GM12878 (cell line): ENCODE results near the gene PTPN18. TPM values are rescaled to one million over a fixed set of nuclear protein-coding genes. Genes with fewer than 3 reads are reported as not detected.

Source experiments
- CBFB ChIP-seq: IDR thresholded peaks from 2 replicates; pipeline ENCODE4 v1.6.1; 2016; ENCODE audit warnings: antibody characterized with exemption, low read depth
- CHD2 ChIP-seq: IDR thresholded peaks from 2 replicates; pipeline ENCODE4 v1.6.1; 2011; ENCODE audit warnings: low read depth, low read length, improper control_type of control experiment, borderline replicate concordance
- CHD4 ChIP-seq: fragments of 200-600 bp; sonication (generic); IDR thresholded peaks from 2 replicates; pipeline ENCODE4 v1.6.1; 2016; ENCODE audit warnings: mild to moderate bottlenecking
- ETV6 ChIP-seq, 2 experiments: fragments of 450-650 bp in 1 of 2; IDR thresholded peaks in 1 of 2; conservative IDR thresholded peaks in 1 of 2; 2 replicates each; pipeline ENCODE4 v1.6.1; 2014; ENCODE audit warnings: antibody characterized with exemption in 1 of 2, borderline replicate concordance in 1 of 2, low read depth in 1 of 2, mild to moderate bottlenecking in 1 of 2, moderate library complexity in 1 of 2
- EZH2 ChIP-seq: IDR thresholded peaks from 2 replicates; pipeline ENCODE4 v1.6.1; 2012; ENCODE audit warnings: low read depth, mild to moderate bottlenecking, control low read depth, inconsistent platforms, low read length, borderline replicate concordance; ENCODE audit not compliant: control insufficient read depth
- FOXK2 ChIP-seq: fragments of 450-650 bp; IDR thresholded peaks from 2 replicates; pipeline ENCODE4 v1.6.1; 2017; ENCODE audit warnings: mild to moderate bottlenecking, moderate library complexity
- GABPA ChIP-seq: IDR thresholded peaks from 2 replicates; pipeline ENCODE4 v1.6.1; 2014; ENCODE audit warnings: antibody characterized with exemption, low read depth, mild to moderate bottlenecking, inconsistent platforms
- HCFC1 ChIP-seq: fragments of 150-350 bp; IDR thresholded peaks from 2 replicates; pipeline ENCODE4 v1.6.1; 2014; ENCODE audit warnings: low read length
- HDGF ChIP-seq: fragments of 450-650 bp; IDR thresholded peaks from 2 replicates; pipeline ENCODE4 v1.6.1; 2016; ENCODE audit warnings: antibody characterized with exemption
- IKZF1 ChIP-seq: fragments of 450-650 bp; conservative IDR thresholded peaks from 2 replicates; pipeline ENCODE4 v1.6.1; 2017; ENCODE audit warnings: antibody characterized with exemption, mild to moderate bottlenecking
- MEF2A ChIP-seq: IDR thresholded peaks from 2 replicates; pipeline ENCODE4 v1.6.1; 2011; ENCODE audit warnings: low read depth, mild to moderate bottlenecking, low read length, moderate library complexity; ENCODE audit not compliant: insufficient read depth
- MYB ChIP-seq: fragments of 150-350 bp; IDR thresholded peaks from 2 replicates; pipeline ENCODE4 v1.6.1; 2014; ENCODE audit warnings: mild to moderate bottlenecking, low read depth, low read length, borderline replicate concordance
- PAX5 ChIP-seq: IDR thresholded peaks from 2 replicates; pipeline ENCODE4 v1.6.1; 2011; ENCODE audit warnings: low read depth, low read length, borderline replicate concordance
- POLR2AphosphoS5 ChIP-seq: IDR thresholded peaks from 2 replicates; pipeline ENCODE4 v1.6.1; 2011; ENCODE audit warnings: mild to moderate bottlenecking, low read length, inconsistent platforms
- PRDM15 ChIP-seq: fragments of 450-650 bp; formaldehyde crosslinking; IDR thresholded peaks from 2 replicates; pipeline ENCODE4 v1.4.0; 2020; ENCODE audit warnings: mild to moderate bottlenecking, moderate library complexity
- RFX5 ChIP-seq: IDR thresholded peaks from 2 replicates; pipeline ENCODE4 v1.6.1; 2011; ENCODE audit warnings: low read depth, low read length, improper control_type of control experiment
- SMARCA5 ChIP-seq: fragments of 450-650 bp; IDR thresholded peaks from 2 replicates; pipeline ENCODE4 v1.6.1; 2017; ENCODE audit warnings: mild to moderate bottlenecking
- SP1 ChIP-seq: IDR thresholded peaks from one replicate; pipeline ENCODE4 v1.6.1; 2011; ENCODE audit warnings: low read depth, low read length
- SREBF1 ChIP-seq: IDR thresholded peaks from 2 replicates; pipeline ENCODE4 v1.6.1; 2012; ENCODE audit warnings: mild to moderate bottlenecking, low read length
- SUZ12 ChIP-seq: fragments of 200-600 bp; sonication (generic); IDR thresholded peaks from one replicate; pipeline ENCODE4 v1.6.1; 2018; ENCODE audit warnings: antibody characterized with exemption, mild to moderate bottlenecking; ENCODE audit not compliant: unreplicated experiment
- TAF1 ChIP-seq: IDR thresholded peaks from 2 replicates; pipeline ENCODE4 v1.6.1; 2011; ENCODE audit warnings: mild to moderate bottlenecking, low read depth, low read length, borderline replicate concordance
- TCF12 ChIP-seq: IDR thresholded peaks from 2 replicates; pipeline ENCODE4 v1.6.1; 2011; ENCODE audit warnings: low read depth, mild to moderate bottlenecking, low read length
- ZSCAN29 ChIP-seq: fragments of 450-650 bp; IDR thresholded peaks from 2 replicates; pipeline ENCODE4 v1.6.1; 2017; ENCODE audit warnings: mild to moderate bottlenecking, moderate library complexity
- polyA plus RNA-seq, 11 experiments: library from polyadenylated mRNA; depleted of rRNA in 4 of 11; unstranded in 6 of 11; stranded (reverse) in 5 of 11; fragments of >200 nt; fragmentation: Nextera tagmentation in 4 of 11; fragmentation: Illumina TruSeq in 1 of 11; extraction: Ambion mirVana in 4 of 11; extraction: Trizol in 1 of 11; gene quantifications; 1 replicate in 1 of 11; 2 replicates in 10 of 11; pipeline versions ENCODE4 v1.2.1 to v1.2.3, GENCODE V29; 2011 to 2016; ENCODE audit warnings: inconsistent platforms in 2 of 11, missing spikeins in 2 of 11, low read depth in 1 of 11
- total RNA-seq, 4 experiments: library from RNA; depleted of rRNA in 3 of 4; stranded (reverse); fragments of >200 nt in 3 of 4; fragmentation: Illumina TruSeq in 1 of 4; extraction: Trizol in 1 of 4; gene quantifications; 2 replicates each; pipeline versions ENCODE4 v1.2.1 to v1.2.3, GENCODE V29; 2013 to 2021
- TF ChIP-seq, protein P1 (sequence below): fragments of 450-650 bp; IDR thresholded peaks from 2 replicates; pipeline ENCODE4 v1.6.1; 2016; ENCODE audit warnings: mild to moderate bottlenecking
- TF ChIP-seq, protein P2 (sequence below): IDR thresholded peaks from 2 replicates; pipeline ENCODE4 v1.6.1; 2012; ENCODE audit warnings: mild to moderate bottlenecking, low read depth, low read length

The PTPN18 gene
- total and polyA plus RNA-seq, 10 of the 15 experiments (the other 5 are each of a cell fraction or from before 2014, with no cell fraction given), result 14.8 to 89.9 (median 43.4) TPM

DNA sequence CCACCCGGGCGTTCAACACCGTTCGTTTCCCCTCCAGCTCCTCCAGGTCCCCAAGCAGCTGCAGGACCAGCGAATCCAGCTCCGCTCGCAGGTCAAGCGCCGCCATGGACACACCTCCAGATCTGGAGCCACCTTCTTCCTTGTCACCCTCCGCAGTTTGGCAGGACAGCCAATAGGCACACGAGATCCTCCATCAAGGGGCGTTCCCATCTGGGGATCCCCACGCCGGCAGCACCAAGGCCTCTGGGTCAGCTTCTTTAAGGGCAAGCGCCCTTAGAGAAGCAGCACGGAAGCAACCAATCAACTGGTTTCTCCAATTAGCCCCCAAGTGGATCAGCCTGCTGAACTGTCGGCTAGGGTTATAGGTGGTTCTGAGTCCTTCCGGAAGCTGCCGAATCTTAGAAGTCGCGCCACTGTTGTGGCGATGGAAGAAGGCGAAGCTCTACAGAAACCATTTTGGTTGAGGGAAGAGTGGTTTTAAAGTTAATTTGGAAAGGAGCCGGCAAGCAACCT, 13.8 kb upstream of the PTPN18 start (continued):
- TF ChIP-seq POLR2AphosphoS5, result peak; percentile 75; the same call in 1 of the 2 replicates
- TF ChIP-seq TAF1, result peak; percentile 66; the same call in 1 of the 2 replicates
- no peak for TF ChIP-seq SMARCA5
- no peak for TF ChIP-seq TCF12
- no peak for TF ChIP-seq FOXK2
- TF ChIP-seq ZSCAN29, result no peak
- no peak for TF ChIP-seq IKZF1
- TF ChIP-seq SREBF1, result 0 out of 2 replicates have a peak, but pooled peaks have one; percentile 8
- no peak for TF ChIP-seq CHD4
- TF ChIP-seq RFX5, result no peak; the same call in 1 of the 2 replicates
- no peak for TF ChIP-seq SUZ12
- no peak for TF ChIP-seq EZH2
- peak; percentile 45 for TF ChIP-seq SP1
- TF ChIP-seq, protein P1, sequence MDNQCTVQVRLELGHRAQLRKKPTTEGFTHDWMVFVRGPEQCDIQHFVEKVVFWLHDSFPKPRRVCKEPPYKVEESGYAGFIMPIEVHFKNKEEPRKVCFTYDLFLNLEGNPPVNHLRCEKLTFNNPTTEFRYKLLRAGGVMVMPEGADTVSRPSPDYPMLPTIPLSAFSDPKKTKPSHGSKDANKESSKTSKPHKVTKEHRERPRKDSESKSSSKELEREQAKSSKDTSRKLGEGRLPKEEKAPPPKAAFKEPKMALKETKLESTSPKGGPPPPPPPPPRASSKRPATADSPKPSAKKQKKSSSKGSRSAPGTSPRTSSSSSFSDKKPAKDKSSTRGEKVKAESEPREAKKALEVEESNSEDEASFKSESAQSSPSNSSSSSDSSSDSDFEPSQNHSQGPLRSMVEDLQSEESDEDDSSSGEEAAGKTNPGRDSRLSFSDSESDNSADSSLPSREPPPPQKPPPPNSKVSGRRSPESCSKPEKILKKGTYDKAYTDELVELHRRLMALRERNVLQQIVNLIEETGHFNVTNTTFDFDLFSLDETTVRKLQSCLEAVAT, result no peak
- peak; percentile 41 for TF ChIP-seq CHD2
- no peak for TF ChIP-seq MYB
- no peak for TF ChIP-seq MEF2A
- peak; percentile 24; the same call in 1 of the 2 replicates for TF ChIP-seq CBFB
- no peak for TF ChIP-seq HCFC1
- TF ChIP-seq GABPA, result no peak; the same call in 1 of the 2 replicates
- no peak for TF ChIP-seq ETV6 (conservative IDR thresholded peaks at IDR 0.05 in 1 of 2, IDR thresholded peaks at IDR 0.05 in 1 of 2; ENCODE audit: borderline replicate concordance in 1 of 2, low read depth in 1 of 2)
- TF ChIP-seq, protein P2, sequence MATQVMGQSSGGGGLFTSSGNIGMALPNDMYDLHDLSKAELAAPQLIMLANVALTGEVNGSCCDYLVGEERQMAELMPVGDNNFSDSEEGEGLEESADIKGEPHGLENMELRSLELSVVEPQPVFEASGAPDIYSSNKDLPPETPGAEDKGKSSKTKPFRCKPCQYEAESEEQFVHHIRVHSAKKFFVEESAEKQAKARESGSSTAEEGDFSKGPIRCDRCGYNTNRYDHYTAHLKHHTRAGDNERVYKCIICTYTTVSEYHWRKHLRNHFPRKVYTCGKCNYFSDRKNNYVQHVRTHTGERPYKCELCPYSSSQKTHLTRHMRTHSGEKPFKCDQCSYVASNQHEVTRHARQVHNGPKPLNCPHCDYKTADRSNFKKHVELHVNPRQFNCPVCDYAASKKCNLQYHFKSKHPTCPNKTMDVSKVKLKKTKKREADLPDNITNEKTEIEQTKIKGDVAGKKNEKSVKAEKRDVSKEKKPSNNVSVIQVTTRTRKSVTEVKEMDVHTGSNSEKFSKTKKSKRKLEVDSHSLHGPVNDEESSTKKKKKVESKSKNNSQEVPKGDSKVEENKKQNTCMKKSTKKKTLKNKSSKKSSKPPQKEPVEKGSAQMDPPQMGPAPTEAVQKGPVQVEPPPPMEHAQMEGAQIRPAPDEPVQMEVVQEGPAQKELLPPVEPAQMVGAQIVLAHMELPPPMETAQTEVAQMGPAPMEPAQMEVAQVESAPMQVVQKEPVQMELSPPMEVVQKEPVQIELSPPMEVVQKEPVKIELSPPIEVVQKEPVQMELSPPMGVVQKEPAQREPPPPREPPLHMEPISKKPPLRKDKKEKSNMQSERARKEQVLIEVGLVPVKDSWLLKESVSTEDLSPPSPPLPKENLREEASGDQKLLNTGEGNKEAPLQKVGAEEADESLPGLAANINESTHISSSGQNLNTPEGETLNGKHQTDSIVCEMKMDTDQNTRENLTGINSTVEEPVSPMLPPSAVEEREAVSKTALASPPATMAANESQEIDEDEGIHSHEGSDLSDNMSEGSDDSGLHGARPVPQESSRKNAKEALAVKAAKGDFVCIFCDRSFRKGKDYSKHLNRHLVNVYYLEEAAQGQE, result no peak
- peak; percentile 94 for TF ChIP-seq HDGF
- TF ChIP-seq PRDM15 (CRISPR knock-in tag), result no peak
- 0 out of 2 replicates have a peak, but pooled peaks have one; percentile 18 for TF ChIP-seq PAX5
